Measurements from ENCODE around the gene TEDDM1.

The TEDDM1 gene

GRCh38 chr1:182387566-182387965 lies 12.9 kb downstream of the TEDDM1 start:
- no peak for TF ChIP-seq CTCF (conservative IDR thresholded peaks at IDR 0.05; ENCODE audit: low read length)
- H3K4me3 ChIP-seq (ENCODE audit: low read length), result no peak overlapping the region
- DNase-seq (ENCODE audit: low read depth), result no peak

- no peak for DNase-seq (ENCODE audit: low read depth)
- H3K4me3 ChIP-seq (ENCODE audit: low read length), result no peak overlapping the region
- no peak for TF ChIP-seq CTCF (conservative IDR thresholded peaks at IDR 0.05; ENCODE audit: low read length)
Measured at GRCh38 chr1:182386980-182387379, 13.5 kb downstream of the TEDDM1 start.

GRCh38 chr1:182385885-182386853 lies 14.3 kb downstream of the TEDDM1 start:
- H3K4me3 ChIP-seq (ENCODE audit: low read length), result no peak overlapping the region
- no peak for DNase-seq (ENCODE audit: low read depth)
- no peak for TF ChIP-seq CTCF (conservative IDR thresholded peaks at IDR 0.05; ENCODE audit: low read length)

- no peak for DNase-seq (ENCODE audit: low read depth)
- no peak for TF ChIP-seq CTCF (conservative IDR thresholded peaks at IDR 0.05; ENCODE audit: low read length)
Measured at GRCh38 chr1:182384387-182384960, 16.0 kb downstream of the TEDDM1 start.

GRCh38 chr1:182383934-182384333 lies 16.5 kb downstream of the TEDDM1 start:
- no peak for DNase-seq (ENCODE audit: low read depth)
- TF ChIP-seq CTCF (conservative IDR thresholded peaks at IDR 0.05; ENCODE audit: low read length), result no peak

More at GRCh38 chr1:182384387-182384960, 16.0 kb downstream of the TEDDM1 start:
- no peak overlapping the region for H3K4me3 ChIP-seq (ENCODE audit: low read length)

GRCh38 chr1:182383037-182383661 lies 17.3 kb downstream of the TEDDM1 start:
- TF ChIP-seq CTCF (conservative IDR thresholded peaks at IDR 0.05; ENCODE audit: low read length), result no peak
- no peak for DNase-seq (ENCODE audit: low read depth)
- no peak overlapping the region for H3K4me3 ChIP-seq (ENCODE audit: low read length)

More at GRCh38 chr1:182383934-182384333, 16.5 kb downstream of the TEDDM1 start:
- H3K4me3 ChIP-seq (ENCODE audit: low read length), result no peak overlapping the region

Measured in AG10803 (cell line).